ENCODE data around the gene TPD52L2. TPM values are rescaled to one million over a fixed set of nuclear protein-coding genes. Genes with fewer than 3 reads are reported as not detected.

TPD52L2 gene
- total RNA-seq, result 10 to 100 TPM; 16.3 to 35.0 (median 22.3) TPM
- polyA plus RNA-seq, result 10 to 100 TPM; 33.8 to 47.3 TPM

- Histone ChIP-seq H3K9me3 (no peaks in the 10 kb centered on the region), H3K4me1 (peaks cover 5 to 14% (median 6%) of the 10 kb centered on the region in 3 donors), H3K27ac (peak within 1 kb of the TSS; percentile 87 to 94 (median 90)), H3K4me3 (peak within 1 kb of the TSS; percentile 89 to 95 (median 92)), H3K36me3 (peaks cover 5 to 16% (median 6%) of the 10 kb centered on the region in 3 donors), H3K27me3 (no peaks in the 10 kb centered on the region)
- peak; percentile 34 for FAIRE-seq
- intact Hi-C loops (cut with DNase I), result no loop called here
- peak; percentile 95 to 100 (median 99) for DNase-seq
- WGBS, 2 donors, result 0% methylated on average over 67 to 68 of the region's 68 CpGs
- TF ChIP-seq CTCF (IDR thresholded peaks at IDR 0.05), result no peak
- ATAC-seq, result peak; percentile 90 to 94 (median 92)
Observed at GRCh38 chr20:63864978-63865640, at the start of gene TPD52L2. TPD52L2 (plus strand) TSS chr20:63865270; CDS start chr20:63865366, 96 bp downstream.

GRCh38 chr20:63815615-63816253 is 49.3 kb upstream of the TPD52L2 start:
- ATAC-seq (no peak), FAIRE-seq (no peak), DNase-seq (no peak)
- intact Hi-C loops (cut with DNase I), result no loop called here
- no peaks in the 10 kb centered on the region for H3K4me1 ChIP-seq
- TF ChIP-seq CTCF (IDR thresholded peaks at IDR 0.05), result no peak
- no peaks in the 10 kb centered on the region for H3K36me3 ChIP-seq
- H3K9me3 ChIP-seq, result no peaks in the 10 kb centered on the region
- H3K27me3 ChIP-seq, result no peaks in the 10 kb centered on the region
- H3K27ac ChIP-seq, result no peak overlapping the region
- no peak overlapping the region for H3K4me3 ChIP-seq
- 84 to 90% methylated on average over 10 to 14 of the region's 14 CpGs for WGBS, 2 donors

GRCh38 chr20:63819224-63819921 is 45.7 kb upstream of the TPD52L2 start:
- intact Hi-C loops (cut with DNase I), result no loop called here
- DNase-seq (no peak), ATAC-seq (no peak), FAIRE-seq (no peak)
- 57 to 58% methylated on average over 24 of the region's 24 CpGs for WGBS, 2 donors
- Histone ChIP-seq H3K27ac (no peak overlapping the region), H3K4me1 (no peaks in the 10 kb centered on the region), H3K4me3 (no peak overlapping the region), H3K9me3 (no peaks in the 10 kb centered on the region), H3K27me3 (no peaks in the 10 kb centered on the region), H3K36me3 (no peaks in the 10 kb centered on the region)
- TF ChIP-seq CTCF (IDR thresholded peaks at IDR 0.05), result no peak

GRCh38 chr20:63821811-63822210 is 43.3 kb upstream of the TPD52L2 start:
- no peak for DNase-seq
- Histone ChIP-seq H3K27me3 (no peaks in the 10 kb centered on the region), H3K36me3 (no peaks in the 10 kb centered on the region), H3K27ac (no peak overlapping the region), H3K9me3 (no peaks in the 10 kb centered on the region), H3K4me3 (no peak overlapping the region), H3K4me1 (no peaks in the 10 kb centered on the region)
- FAIRE-seq, result no peak
- intact Hi-C loops (cut with DNase I), result no loop called here
- 73 to 80% methylated on average over 8 of the region's 8 CpGs for WGBS, 2 donors
- TF ChIP-seq CTCF (IDR thresholded peaks at IDR 0.05), result no peak
- ATAC-seq, result no peak

Data from pancreas (tissue), 10 donors.